ENCODE measurements around the gene KIAA0513. TPM values are rescaled to one million over a fixed set of nuclear protein-coding genes. Genes with fewer than 3 reads are reported as not detected.

The KIAA0513 gene
- total RNA-seq, 3 donors from 2014 or later, result 31.9 to 36.5 (median 33.5) TPM

GRCh38 chr16:85061566-85061965, 34.0 kb downstream of the KIAA0513 start:
- intact Hi-C loops (cut with DNase I, micrococcal nuclease), result no loop called here
- Histone ChIP-seq H3K4me3 (no peak overlapping the region), H3K4me1 (ENCODE audit: low read depth) (peaks cover 8% of the 10 kb centered on the region), H3K9me3 (no peaks in the 10 kb centered on the region), H3K36me3 (ENCODE audit: low read depth) (no peaks in the 10 kb centered on the region)
- DNase-seq (peak in 1 of 3 donors; percentile 71), ATAC-seq (peak; percentile 57)
- TF ChIP-seq CTCF (IDR thresholded peaks at IDR 0.05), result no peak

- intact Hi-C loops (cut with DNase I, micrococcal nuclease), result no loop called here
These were observed 34.7 kb downstream of the KIAA0513 start for GRCh38 chr16:85062323-85062722.

GRCh38 chr16:85062845-85063244, 35.2 kb downstream of the KIAA0513 start:
- Histone ChIP-seq H3K4me1 (ENCODE audit: low read depth) (no peaks in the 10 kb centered on the region), H3K9me3 (no peaks in the 10 kb centered on the region), H3K4me3 (no peak overlapping the region), H3K36me3 (ENCODE audit: low read depth) (no peaks in the 10 kb centered on the region)
- no peak for TF ChIP-seq CTCF (IDR thresholded peaks at IDR 0.05)
- intact Hi-C loops (cut with DNase I, micrococcal nuclease), result no loop called here
- DNase-seq (no peak), ATAC-seq (peak; percentile 18)

More at GRCh38 chr16:85062323-85062722, 34.7 kb downstream of the KIAA0513 start:
- Histone ChIP-seq H3K4me1 (ENCODE audit: low read depth) (peaks cover under 1% of the 10 kb centered on the region), H3K4me3 (no peak overlapping the region), H3K9me3 (no peaks in the 10 kb centered on the region), H3K36me3 (ENCODE audit: low read depth) (no peaks in the 10 kb centered on the region)
- no peak for ATAC-seq
- TF ChIP-seq CTCF (IDR thresholded peaks at IDR 0.05), result no peak
- DNase-seq, result peak in 1 of 3 donors; percentile 21

GRCh38 chr16:85064186-85064585, 36.6 kb downstream of the KIAA0513 start:
- no peak for ATAC-seq

GRCh38 chr16:85065099-85065498, 37.5 kb downstream of the KIAA0513 start:
- Histone ChIP-seq H3K36me3 (ENCODE audit: low read depth) (peaks cover 3% of the 10 kb centered on the region), H3K4me3 (no peak overlapping the region), H3K9me3 (no peaks in the 10 kb centered on the region), H3K4me1 (ENCODE audit: low read depth) (no peaks in the 10 kb centered on the region)
- intact Hi-C loops (cut with DNase I, micrococcal nuclease), result no loop called here
- no peak for ATAC-seq
- DNase-seq, result no peak
- no peak for TF ChIP-seq CTCF (IDR thresholded peaks at IDR 0.05)

More at GRCh38 chr16:85064186-85064585, 36.6 kb downstream of the KIAA0513 start:
- no peak for TF ChIP-seq CTCF (IDR thresholded peaks at IDR 0.05)
- no peak for DNase-seq
- H3K36me3 ChIP-seq (ENCODE audit: low read depth), result no peaks in the 10 kb centered on the region
- no peak overlapping the region for H3K4me3 ChIP-seq
- intact Hi-C loops (cut with DNase I, micrococcal nuclease), result no loop called here
- no peaks in the 10 kb centered on the region for H3K9me3 ChIP-seq
- no peaks in the 10 kb centered on the region for H3K4me1 ChIP-seq (ENCODE audit: low read depth)

GRCh38 chr16:85066346-85066885, 38.8 kb downstream of the KIAA0513 start:
- TF ChIP-seq CTCF (IDR thresholded peaks at IDR 0.05), result no peak
- Histone ChIP-seq H3K4me1 (ENCODE audit: low read depth) (no peaks in the 10 kb centered on the region), H3K4me3 (no peak overlapping the region), H3K9me3 (no peaks in the 10 kb centered on the region), H3K36me3 (ENCODE audit: low read depth) (peaks cover 3% of the 10 kb centered on the region)
- intact Hi-C loops (cut with DNase I, micrococcal nuclease), result no loop called here
- no peak for ATAC-seq
- no peak for DNase-seq

Data from mucosa of descending colon (tissue), 3 donors.